Dedifferentiated amniotic fluid mesenchymal stem cell (primary cell): ENCODE measurements around the gene DEXI.

Experiments used
- DNase-seq: peaks from one replicate; pipeline ENCODE4 v3.0.0-alpha.2; 2016; ENCODE audit errors: extremely low spot score

The DEXI gene

DNA sequence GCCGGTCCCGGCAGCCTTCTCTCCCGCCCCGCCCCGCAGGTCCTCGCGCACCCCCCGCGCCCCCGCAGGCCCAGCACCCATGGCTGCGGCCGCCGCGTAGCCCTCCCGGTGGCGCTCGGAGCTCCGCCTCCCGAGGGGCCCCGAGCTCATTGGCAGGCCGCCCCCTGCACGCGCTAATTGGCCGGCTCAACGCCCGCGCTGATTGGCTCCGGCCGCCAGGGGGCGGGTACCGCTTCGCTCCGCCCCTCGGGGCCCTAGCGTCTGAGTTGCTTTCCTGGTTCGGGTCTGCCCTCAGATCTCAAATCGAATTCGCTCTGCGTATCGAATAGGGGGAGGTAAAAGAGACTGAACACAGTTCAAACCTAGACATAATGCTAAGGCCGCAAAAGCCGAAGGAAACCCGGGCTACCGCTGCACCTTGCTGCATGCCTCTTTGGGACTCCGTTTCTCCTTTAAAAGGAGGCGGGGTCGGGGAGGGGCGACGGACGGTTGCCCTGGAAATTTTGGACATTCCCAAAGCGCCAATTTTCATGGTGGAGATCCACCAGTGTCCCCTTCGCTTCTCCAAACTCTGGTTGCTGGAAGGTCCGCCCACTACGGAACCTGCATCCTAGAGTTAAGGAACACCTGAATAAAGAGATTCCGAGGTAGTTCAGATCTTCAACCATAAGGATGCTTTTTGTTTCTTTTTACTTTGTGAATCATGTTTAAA lies at the start of gene DEXI:
TSS of gene DEXI (minus strand) at position 117 of the 712 bp plus-strand sequence. CDS start 463 bp downstream, outside the sequence.
- DNase-seq: peak; percentile 85

DNA sequence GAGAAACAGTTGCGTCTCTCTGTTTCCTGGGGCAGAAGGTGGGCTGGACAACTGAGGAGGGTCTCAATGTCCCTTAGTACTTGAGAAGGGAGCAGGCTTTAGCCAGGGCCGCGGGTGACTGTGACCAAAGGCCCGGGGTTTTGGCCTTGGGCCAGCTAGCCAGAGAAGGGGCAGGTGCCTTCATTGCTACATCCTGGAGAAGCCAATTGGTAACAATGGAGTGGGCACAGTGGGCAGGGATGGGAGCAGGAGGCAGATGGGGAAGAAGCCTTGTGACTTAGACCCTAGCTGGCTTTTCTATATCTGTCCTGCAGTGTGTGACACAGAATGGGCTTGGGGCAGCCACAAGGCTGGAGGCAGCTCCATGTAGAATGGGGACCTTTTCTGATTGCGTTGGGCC lies 48.1 kb upstream of the DEXI start:
- no peak for DNase-seq

DNA sequence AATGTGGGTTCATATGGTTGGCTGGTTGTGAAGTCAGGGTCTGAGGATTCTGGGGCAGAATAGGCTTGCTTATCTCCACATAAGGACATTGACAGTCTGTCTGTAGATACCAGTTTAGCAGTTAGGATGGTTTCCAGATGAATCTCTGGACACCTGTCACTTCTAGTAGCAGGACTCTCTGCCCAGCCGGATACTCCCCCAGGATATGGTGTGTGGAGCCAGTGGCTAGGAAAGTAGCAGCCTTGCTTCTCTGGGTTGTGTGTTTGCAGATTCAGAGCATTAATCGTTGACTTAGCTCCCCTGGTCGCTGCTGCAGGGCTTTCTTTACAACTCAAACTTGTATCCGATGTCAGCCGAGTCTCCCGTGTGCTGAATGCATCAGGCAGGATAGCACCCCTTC lies 47.3 kb upstream of the DEXI start:
- DNase-seq: no peak

DNA sequence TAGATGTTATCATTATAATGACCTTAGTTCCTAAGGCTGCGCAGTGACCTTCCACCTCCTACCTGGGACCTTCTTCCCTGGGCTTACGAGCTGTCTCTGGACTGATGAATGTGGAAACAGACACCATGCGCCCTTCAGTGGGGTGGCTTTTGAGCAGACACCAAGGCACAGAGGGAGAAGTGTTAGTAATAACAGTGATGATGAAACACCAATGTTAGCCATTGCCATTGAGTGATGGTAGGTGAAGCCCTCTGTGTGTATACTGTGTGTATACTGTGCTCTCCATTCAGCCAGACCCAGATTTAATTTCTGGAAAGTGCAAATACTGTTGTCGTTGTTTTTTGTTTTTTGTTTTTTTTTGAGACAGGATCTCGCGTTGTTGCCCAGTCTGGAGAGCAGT lies 46.6 kb upstream of the DEXI start:
- no peak for DNase-seq

DNA sequence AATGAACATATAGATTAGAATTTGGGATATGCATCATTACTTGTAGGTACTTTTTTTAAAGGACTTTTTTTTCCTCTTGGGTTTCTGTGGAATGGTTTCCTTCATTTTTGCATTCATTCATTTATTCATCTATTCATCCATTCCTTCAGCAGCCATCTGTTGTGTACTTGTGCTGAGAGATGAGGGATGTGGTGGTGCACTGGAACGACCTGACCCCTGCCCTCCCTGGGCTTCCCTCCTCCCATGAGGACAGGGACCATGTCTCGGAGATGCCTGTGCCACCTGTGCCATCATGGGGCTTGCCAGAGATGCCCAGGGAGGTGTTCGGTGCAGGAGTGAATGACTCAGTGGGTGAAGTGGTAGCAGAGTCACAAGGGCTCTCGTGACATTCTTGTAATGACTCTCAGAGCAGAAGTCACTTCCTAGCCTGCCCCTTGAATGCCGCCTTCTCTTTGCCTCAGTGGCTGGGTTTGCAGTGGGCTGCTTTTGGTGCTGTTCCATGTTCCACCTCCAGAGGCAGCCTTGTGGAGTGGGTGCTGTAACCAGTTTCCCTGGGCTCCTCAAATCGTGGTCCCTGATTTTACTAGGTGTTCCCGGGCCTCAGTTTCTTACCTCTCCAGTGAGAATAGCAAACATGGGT lies 46.0 kb upstream of the DEXI start:
- DNase-seq: no peak

DNA sequence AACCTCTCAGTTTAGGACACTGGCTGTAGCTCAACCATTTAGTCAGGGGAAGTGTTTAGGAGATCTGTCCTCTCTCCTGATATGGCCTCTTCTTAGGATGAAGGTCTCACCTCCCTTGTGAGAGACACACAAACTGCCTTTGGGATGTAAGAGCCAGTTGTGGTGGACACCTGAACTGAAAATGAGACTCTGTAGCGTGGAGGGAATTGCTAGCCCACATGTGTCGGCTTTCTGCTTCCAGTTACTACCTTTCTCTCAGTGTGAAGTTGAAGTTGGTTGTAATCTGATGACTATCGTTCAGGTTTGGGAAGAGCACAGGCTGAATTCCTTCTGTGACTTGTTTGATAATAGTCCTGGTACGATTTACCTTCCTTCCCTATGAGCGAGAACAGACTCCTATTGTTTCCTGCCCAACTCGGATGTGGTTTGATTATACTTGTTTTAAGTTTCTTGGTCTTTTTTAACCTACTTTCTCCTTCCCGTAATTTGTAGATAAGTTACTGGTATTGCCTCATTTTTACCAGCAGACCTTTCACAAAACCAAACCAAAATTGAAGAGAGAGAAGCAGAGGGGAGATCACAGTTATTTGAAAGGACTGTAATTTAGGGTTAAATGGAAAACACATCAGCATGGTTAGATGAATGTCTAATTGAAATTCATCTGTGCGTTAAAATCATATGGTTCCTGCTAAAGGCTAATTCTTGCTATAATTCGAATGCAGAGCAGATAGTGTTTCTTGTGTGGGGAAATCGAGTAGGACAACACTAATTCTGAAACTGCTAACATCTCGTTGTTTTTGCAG lies 45.3 kb upstream of the DEXI start:
- DNase-seq: no peak

DNA sequence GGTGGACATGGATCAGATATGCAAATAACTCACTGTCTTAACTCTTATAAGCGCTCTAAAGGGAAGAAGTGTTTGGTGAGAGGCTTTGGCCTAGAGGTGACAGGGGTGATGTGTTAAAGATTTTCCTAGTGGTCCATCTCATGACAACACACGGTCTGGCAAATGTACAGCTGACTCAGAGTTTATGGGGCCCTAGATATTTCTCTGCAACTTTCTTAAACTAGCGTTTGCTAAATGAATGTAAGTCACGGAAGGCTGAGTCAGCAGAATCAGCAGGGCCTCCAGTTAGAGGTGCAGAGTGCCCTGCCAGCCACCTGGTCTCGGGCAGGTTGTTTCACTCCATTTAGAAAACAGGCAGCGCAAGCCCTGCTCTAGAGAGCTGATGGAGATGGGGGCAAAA lies 42.2 kb upstream of the DEXI start:
- no peak for DNase-seq

DNA sequence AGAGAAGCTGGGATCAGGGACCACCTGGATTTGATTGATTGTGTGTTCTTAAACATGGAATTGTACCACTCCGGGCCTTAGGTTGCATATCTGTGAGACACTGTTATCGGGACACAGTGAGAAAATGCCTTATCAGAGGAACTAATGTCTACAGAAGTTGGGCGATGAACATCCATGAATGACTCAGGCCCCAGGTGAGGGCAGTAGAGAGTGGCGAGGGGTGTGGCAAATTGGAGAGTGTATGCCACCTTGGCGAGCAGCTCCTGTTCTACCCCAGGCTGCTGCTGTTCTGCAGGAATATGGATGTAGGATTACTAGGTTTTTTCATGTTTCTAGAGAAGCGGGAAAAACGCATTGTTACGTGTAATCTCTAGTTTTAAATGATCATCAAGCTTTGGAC lies 40.9 kb upstream of the DEXI start:
- no peak for DNase-seq

DNA sequence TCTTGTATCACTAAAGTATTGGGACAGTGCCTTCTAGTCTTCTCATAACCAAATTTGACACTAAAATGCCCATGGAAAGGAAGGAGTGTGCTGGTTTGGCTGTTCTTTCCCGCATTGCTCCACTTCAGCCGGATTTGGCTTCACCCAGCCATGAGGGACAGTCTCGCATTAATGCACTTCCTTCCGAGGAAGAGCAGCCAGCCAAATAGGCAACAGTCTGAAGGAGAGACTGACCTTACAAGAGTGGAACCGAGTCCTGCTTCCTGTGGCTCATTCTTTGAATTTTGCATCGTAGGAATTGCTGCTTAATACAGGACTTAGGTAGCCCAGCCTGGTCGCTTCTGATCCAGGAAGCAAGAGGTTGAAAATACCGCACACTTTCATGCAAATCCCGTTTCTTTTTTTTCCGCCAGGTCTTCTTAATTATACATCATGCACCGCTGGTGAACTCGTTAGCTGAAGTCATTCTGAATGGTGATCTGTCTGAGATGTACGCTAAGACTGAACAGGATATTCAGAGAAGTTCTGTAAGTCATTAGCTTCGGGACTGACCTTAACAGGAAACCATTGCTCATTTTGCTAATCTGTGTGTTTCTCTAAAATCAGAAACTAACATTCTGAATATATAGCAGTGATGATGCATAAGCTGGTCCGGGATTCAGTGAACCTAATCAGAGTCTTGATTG lies 40.3 kb upstream of the DEXI start:
- no peak for DNase-seq

DNA sequence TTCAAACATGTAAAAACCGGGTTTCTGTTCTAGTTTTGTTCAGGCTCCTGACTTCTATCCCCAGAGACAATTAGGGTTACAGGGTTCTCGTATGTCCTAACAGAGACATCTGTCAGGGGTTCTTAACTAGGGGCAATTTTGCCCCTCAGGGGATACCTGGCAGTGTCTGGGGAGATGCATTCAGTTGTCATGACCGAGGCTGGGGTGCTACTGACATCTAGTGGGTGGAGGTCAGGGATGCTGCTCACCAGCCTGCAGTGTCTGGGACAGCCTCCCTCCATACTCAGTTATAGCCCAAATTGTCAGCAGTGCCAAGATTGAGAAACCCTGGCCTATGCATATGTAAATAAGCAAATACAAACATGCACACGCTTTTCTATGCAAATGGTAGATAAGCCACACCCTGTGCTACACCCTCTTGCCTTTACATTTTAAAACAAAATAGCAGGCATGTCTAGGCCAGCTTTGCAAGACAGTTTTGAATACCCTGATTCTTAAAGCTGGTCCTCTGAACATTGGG lies 39.5 kb upstream of the DEXI start:
- DNase-seq: no peak

DNA sequence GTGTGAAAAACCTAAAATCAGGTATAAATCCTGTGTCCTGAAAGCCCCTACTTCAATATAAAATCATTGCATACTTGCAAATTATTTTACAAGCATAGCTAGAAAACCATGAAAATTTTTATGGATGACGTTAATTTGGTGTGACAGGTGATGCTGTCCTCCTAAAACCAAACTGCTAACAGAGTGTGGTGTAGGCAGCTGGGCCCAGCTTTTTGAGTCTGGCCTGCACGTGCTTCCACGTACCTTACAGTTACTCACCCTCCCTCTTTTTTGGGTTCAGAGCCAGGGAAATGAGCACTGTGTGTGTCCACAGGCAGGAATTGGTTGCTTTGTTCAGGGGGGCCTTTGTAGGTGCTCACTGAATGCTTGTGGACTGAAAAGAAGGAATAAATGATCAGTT lies 38.5 kb upstream of the DEXI start:
- DNase-seq: no peak

DNA sequence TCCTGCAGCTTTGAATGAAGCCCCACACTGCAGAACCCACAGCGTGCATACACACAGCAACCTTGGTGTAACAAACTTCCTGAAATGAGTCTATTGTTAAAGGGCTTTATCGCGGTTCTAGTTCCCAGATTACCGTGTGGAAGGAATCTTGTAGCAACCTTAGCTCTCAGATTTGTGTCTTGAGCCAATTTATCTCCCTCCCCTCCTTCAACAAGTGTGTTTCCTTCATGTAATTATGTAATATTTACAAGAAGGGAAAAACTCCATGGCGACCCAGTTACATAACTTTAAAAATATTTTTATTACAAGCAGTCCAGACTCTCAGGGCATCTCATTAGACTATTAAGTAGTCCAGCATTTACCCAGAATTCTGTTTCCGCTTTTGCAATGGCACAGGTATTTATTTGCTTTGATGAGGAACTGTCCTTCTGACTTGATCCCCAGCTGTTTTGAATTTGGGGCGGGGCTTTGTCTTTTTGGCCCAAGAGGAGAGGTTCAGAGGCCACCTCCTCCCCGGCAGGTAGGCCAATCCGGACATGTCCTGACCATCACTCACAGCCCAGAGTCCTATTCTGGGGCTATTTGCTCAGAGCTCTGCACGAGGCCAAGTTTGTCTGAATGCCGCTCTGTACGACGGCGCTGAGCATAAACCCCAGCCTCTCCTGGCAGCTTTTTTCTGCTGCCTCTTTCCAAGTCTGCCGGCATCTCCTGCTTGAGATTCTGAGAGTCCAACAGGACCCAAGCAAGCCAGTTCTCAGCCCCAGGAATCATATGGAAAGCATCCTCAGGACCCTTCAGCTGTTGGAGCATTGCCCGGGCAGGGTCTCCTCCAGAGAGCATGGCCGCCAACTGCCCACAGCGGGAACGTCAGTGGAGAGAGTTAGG lies 37.7 kb upstream of the DEXI start:
- no peak for DNase-seq

DNA sequence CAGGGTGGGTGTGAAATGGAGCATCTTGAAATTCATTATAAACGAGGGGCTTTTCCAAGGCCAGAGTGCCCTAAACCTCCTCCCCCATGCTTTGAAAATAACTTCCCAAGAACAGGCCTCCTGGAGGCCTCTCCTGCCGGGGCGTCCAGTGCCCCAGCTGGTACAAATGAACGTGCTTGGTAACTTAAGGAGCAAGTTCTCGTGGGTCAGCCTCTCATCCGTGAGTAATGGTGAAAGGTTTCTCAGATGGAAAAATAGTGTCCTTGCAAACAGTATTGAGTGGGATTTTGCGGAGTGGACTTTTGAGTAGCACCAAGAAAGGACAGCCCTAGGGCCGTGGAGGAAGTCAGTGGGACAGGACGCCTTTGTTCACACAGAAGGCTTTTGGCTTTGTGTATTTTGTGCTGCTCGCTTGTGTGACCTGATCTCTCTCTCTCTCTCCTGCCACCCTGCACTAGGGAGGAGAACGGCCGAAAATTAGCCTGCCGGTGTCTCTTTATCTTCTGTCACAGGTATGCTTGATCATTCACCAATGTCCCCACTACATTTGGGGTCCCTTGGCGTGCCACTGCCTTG lies 36.7 kb upstream of the DEXI start:
- DNase-seq: no peak

DNA sequence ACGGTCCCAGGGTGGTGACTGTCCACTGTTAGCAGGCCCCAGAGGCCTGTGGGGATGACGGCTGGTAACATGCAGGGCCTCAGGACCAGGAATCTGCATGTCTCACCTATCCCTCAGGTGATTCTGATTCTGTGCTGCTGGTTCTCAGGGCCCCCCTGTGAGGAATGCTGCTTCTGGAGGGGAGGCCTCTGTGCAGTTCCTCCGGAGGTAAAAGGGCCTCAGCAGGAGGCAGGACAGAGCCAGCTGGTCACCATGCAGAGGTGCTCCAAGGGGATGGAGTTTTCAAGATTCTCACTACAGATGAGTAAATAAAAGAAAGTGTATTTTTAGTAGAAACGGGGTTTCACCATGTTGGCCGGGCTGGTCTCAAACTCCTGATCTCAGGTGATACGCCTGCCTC lies 35.9 kb upstream of the DEXI start:
- DNase-seq: no peak

DNA sequence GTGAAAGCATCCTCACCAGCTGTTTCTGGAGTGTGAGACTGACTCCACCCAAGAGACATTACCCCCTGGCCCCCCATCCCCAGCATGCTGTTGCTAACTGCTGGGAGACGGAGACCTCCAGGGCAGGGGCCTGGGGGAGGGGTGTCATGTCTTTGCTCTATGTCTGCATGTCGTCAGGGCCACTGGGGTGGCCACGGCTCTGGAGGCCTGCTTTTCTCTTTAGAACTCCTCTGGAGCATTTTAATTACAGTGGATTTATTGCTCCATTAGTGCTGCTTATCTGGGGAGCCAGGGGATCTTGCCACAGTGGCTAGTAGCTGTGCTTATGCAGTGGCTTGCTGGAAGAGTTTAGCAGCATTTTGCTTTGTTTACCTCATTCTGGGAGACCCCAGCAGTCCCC lies 34.4 kb upstream of the DEXI start:
- no peak for DNase-seq

DNA sequence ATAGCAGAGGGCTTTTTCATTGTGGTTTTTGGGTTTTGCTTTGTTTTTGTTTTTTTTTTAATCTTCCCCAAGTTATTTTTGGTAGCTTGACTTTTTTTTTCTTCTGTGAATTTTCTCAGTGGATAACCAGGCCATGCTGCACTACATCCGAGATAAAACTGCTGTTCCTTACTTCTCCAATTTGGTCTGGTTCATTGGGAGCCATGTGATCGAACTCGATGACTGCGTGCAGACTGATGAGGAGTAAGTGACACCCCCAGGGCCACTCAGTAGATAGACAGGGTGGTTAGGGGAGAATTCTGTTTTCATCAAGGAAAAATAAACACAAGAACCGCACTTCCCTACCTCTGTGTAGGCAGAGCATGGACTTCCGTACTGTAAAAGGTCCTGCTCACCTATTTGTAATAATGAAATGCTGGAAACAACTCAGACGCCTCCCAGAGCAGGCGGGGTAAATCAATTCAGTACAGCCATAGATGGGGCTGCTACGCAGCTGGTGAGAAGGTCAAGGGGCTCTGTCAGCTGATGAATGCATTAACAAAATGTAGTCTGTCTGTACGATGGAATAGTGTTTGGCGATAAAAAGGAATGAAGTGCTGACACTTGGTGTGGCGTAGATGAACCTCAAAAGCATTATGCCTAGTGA lies 30.7 kb upstream of the DEXI start:
- DNase-seq: no peak

DNA sequence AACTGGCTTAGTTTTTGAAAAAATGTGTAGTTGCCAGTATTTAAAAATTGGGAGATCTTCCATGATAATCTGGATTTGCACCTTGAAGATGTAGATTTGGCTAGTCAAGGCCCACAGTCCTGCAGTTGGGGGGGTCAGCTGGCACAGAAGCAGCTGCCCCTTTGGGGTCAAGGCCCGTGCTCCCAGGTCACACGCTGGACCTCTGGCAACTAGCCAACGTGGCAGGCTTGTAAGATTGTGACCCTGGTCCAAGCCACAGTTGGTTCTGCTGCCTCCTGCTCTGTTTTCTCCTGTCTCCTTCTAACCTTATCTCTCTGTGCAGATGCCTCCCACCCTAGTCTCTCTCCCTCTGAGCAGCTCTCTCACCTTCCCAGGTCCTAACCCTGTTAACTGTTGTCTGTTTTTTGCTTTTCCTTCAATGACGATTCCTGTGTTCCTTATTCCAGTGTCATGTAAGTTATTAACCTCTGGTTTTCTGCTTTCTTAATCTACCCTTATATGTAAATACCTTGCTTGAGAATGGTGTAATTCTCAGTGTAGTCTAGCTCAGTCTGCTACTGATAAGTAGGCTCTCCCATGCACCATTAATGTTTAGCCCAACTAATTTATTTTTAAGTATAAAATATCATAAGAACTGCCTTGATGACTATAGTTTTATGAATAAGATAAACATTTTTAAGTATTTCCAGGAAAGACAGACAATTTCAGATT lies 30.0 kb upstream of the DEXI start:
- DNase-seq: no peak

DNA sequence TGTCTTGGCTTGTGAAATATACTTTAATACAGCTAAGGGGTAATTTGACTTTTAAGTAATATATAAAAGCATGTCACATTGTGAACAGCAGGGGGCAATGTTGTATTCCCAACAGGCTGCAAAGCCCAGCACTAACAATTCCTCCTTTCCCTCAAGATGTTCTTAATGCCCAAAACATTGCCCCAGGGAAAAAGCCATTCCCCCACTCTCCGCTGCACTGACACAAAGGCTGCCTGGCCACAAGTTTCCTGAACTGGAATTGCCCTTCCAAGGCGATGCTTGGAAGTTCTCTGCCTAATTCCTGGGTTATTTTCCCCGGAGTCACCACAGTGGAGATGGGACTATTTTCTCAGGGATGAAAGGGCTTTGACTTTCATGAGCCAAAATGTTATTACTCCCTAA lies 29.3 kb upstream of the DEXI start:
- peak; percentile 94 for DNase-seq

DNA sequence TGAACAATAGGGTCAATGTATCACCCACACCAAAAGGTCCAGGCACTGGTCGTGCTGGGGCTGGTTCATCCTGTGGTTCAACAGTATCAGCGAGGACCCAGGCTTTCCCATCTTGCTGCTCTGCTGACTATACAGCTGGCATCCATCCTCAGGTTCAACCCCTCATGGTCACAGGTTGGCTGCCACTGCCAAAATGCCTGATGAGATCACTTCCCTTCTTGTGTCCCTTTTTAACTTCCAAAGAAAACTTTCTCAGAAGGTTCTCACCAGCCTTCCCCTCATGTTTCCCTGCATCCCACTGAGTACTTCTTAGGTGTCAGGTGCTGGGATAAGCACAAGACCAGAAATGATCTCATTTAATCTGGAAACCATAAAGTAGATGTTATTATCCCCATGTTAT lies 27.8 kb upstream of the DEXI start:
- no peak for DNase-seq

DNA sequence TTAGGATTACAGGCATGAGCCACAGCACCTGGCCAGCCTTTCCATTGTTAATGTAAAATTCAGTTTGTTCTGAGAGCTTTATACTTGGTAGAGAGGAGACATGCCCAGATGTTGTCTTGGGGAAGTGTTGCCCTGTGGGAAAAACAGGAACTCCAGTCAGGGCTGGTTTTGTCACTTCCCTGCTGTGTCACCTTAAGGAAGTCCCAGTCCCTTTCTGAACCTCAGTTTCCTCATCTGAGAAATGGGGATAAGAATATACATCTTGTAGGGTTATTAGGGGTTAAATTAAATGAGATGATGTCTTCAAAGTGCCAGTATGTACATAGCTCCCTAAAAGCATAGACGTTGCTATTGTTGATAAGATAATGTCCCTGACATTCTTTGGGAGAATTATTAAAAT lies 27.3 kb upstream of the DEXI start:
- no peak for DNase-seq
